Neutrophil (primary cell): Measurements from ENCODE around the gene RGS1.

Experiments used
- H3K27ac ChIP-seq: fragments of 200-600 bp; sonication (generic); 2 replicates; pipeline ENCODE4 v1.5.1; 2016; ENCODE audit warnings: mild to moderate bottlenecking, moderate library complexity
- H3K27me3 ChIP-seq: fragments of 200-600 bp; sonication (generic); 2 replicates; pipeline ENCODE4 v1.6.0; 2016; ENCODE audit warnings: mild to moderate bottlenecking
- H3K36me3 ChIP-seq: fragments of 200-600 bp; sonication (generic); 2 replicates; pipeline ENCODE4 v1.5.1; 2017
- H3K4me1 ChIP-seq, 2 experiments: fragments of 200-600 bp in 1 of 2; sonication (generic) in 1 of 2; 1 replicate in 1 of 2; 2 replicates in 1 of 2; pipeline versions ENCODE4 v1.5.1 to v1.6.1; 2013 to 2016; ENCODE audit warnings: low read depth in 1 of 2, low read length in 1 of 2, mild to moderate bottlenecking in 1 of 2, moderate library complexity in 1 of 2; ENCODE audit not compliant: control insufficient read depth in 1 of 2, insufficient read depth in 1 of 2
- H3K4me3 ChIP-seq, 2 experiments: fragments of 200-600 bp in 1 of 2; sonication (generic) in 1 of 2; 1 replicate in 1 of 2; 2 replicates in 1 of 2; pipeline ENCODE4 v1.5.1; 2013 to 2016; ENCODE audit warnings: low read depth in 1 of 2, low read length in 1 of 2, mild to moderate bottlenecking in 1 of 2, moderate library complexity in 1 of 2
- H3K9me3 ChIP-seq: fragments of 200-600 bp; sonication (generic); 2 replicates; pipeline ENCODE4 v1.5.1; 2016
- TF ChIP-seq, protein P1 (sequence below): fragments of 200-600 bp; sonication (generic); IDR thresholded peaks from 2 replicates; pipeline ENCODE4 v1.5.1; 2016; ENCODE audit warnings: antibody characterized with exemption

The RGS1 gene

DNA sequence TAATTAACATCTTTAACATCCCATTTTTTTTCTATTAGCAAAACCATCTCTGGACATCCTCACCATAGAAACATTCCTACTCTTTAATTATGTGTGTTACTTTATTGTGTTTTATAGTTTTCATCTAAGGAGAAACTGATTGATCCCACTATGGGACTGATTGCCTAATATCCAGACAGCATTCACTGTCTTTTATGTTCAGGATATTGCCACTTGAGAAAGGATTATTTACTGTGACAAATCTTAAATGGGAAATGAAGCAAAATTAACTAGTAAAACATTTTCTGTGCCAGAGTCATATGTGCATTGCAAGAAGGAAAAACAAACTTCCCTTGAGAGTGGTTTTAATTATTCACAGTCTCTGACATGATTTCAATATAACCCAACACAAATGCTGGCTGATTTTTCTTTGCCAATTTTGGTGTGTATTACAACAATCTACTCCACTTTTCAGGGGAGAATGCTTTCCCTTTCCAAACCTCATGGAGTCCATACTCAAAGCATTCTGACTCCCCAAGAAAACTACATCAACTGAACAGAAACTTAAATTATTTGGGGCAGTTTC lies 44.6 kb downstream of the RGS1 start:
- H3K9me3 ChIP-seq = no peaks in the 10 kb centered on the region
- H3K4me3 ChIP-seq = no peak overlapping the region
- H3K36me3 ChIP-seq = no peaks in the 10 kb centered on the region
- H3K27me3 ChIP-seq = no peaks in the 10 kb centered on the region
- no peak overlapping the region for H3K27ac ChIP-seq
- H3K4me1 ChIP-seq = no peaks in the 10 kb centered on the region
- TF ChIP-seq, protein P1, sequence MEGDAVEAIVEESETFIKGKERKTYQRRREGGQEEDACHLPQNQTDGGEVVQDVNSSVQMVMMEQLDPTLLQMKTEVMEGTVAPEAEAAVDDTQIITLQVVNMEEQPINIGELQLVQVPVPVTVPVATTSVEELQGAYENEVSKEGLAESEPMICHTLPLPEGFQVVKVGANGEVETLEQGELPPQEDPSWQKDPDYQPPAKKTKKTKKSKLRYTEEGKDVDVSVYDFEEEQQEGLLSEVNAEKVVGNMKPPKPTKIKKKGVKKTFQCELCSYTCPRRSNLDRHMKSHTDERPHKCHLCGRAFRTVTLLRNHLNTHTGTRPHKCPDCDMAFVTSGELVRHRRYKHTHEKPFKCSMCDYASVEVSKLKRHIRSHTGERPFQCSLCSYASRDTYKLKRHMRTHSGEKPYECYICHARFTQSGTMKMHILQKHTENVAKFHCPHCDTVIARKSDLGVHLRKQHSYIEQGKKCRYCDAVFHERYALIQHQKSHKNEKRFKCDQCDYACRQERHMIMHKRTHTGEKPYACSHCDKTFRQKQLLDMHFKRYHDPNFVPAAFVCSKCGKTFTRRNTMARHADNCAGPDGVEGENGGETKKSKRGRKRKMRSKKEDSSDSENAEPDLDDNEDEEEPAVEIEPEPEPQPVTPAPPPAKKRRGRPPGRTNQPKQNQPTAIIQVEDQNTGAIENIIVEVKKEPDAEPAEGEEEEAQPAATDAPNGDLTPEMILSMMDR = no peak

DNA sequence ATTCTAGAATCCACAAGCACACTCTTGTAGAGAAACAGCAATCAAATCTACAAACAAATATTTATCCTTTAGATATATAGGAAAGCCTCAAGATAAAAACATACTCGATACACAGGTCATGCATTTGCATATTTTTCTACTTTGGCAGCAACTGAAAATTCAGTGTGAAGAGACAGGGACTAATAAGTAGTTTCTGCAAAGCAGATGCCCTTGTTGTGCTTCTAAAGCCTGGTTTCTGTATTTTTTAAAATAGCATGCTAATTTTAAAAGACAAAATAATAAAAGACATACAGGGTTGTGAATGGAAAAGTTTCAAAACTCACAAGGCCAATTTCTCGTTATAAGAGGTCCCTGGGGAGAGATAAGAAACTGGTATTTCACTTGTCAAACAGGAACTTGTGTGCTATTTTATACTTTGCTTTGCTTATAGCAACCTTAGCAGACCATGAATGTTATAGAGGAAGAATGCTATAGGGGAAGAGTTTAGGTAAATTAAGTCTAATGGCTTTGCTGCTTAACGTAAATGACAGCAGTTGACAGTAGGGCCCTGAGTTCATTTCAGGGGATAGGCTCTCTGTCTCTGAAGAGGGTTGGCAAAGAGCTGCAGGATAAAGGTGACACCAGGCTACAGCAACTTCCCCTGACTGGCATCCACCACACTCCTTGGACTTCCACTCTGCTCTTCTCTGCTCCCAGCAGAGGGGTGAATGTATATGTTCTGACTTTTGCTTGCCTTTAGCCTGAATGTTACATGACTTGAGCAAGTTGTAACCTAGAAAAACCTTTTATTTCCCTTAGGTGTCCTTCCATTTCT lies 51.0 kb downstream of the RGS1 start:
- Histone ChIP-seq H3K36me3 (no peaks in the 10 kb centered on the region), H3K9me3 (no peaks in the 10 kb centered on the region), H3K4me1 (no peaks in the 10 kb centered on the region), H3K4me3 (no peak overlapping the region), H3K27ac (no peak overlapping the region), H3K27me3 (no peaks in the 10 kb centered on the region)
- TF ChIP-seq, protein P1 = no peak

DNA sequence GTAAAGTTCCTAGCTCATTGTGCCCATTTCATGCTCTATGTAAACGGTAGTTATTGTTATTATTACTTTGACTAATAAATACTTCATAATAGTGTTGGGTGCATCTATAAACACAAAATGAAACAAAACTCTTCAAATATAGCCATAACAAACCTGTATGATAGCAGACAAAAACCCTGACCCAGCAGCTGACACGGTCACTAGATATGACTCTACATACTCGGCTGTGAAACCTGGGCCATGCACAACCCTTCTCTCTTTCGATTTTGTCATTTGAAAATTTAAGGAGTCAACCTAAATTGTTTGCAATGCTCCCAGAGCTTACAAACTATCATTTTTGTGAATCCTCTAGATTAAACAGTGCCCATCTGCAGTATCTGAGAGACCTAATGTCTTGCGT lies 52.3 kb downstream of the RGS1 start:
- Histone ChIP-seq H3K27me3 (no peaks in the 10 kb centered on the region), H3K36me3 (no peaks in the 10 kb centered on the region), H3K4me1 (no peaks in the 10 kb centered on the region), H3K27ac (no peak overlapping the region), H3K9me3 (no peaks in the 10 kb centered on the region), H3K4me3 (no peak overlapping the region)
- TF ChIP-seq, protein P1 = no peak

DNA sequence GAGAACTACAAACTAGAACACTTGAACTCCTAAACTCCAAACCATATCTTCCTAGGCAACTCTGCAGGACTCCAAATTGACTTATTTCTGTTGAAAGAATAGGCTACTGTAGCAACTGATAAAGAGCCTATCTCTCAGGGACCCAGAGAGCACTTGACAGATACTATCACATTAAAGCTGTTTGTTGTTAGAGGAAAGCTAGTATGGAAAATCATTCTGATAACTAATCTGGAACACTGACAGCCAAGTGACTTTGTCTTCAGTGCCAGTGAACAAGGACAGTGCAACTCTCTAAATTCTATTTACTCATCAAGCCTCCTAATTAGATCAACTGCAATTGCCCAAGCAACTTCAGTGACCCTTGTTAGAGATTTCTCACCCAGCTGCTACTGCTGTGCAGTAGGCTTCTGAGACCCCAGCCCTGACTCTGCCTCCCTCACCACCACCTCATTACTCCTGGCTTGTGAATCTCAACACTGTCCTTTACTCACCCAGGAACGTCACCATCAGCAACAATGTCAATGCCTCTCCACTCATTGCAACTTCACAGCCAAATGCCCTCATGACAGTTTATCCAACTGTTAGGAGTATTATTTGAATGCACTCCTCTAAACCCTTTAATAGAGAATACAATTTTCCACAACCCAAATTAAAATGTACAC lies 53.0 kb downstream of the RGS1 start:
- TF ChIP-seq, protein P1 = no peak
- H3K4me3 ChIP-seq = no peak overlapping the region
- no peaks in the 10 kb centered on the region for H3K36me3 ChIP-seq
- no peaks in the 10 kb centered on the region for H3K4me1 ChIP-seq
- no peak overlapping the region for H3K27ac ChIP-seq
- no peaks in the 10 kb centered on the region for H3K9me3 ChIP-seq
- no peaks in the 10 kb centered on the region for H3K27me3 ChIP-seq

DNA sequence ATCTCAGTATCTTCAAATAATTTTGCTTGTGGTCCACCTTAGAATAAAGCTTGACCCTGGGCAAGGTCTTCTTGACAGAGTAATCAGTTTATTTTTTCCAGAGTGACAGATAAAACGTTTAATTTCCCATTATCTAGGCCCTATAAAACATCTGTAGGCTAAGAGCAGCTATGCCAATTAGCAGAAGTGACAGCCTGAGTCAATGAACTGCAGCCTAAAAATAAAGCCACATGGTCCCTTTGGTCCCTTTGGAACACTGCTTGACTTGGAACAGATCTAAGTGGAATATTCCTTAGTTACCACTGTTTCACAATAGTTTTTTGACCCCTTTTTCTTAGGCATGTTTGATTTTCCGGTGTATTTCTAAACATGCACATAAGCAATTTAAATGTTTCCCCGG lies 54.0 kb downstream of the RGS1 start:
- Histone ChIP-seq H3K27ac (no peak overlapping the region), H3K4me3 (no peak overlapping the region), H3K9me3 (no peaks in the 10 kb centered on the region), H3K4me1 (no peaks in the 10 kb centered on the region), H3K36me3 (no peaks in the 10 kb centered on the region), H3K27me3 (no peaks in the 10 kb centered on the region)
- TF ChIP-seq, protein P1 = no peak
